Breast epithelium (tissue), 4 donors: ENCODE results near the gene ABCC5. TPM values are rescaled to one million over a fixed set of nuclear protein-coding genes. Genes with fewer than 3 reads are reported as not detected.

Source experiments
- DNase-seq, 2 donors: peaks; one replicate each; pipeline ENCODE4 v3.0.0-alpha.2; 2019; ENCODE audit warnings: low spot score in 2 of 2
- H3K27ac ChIP-seq, 2 donors: fragments of 200-600 bp; sonication (generic) in 1 of 2; one replicate each; pipeline ENCODE4 v1.5.1; 2016 to 2019; ENCODE audit warnings: mild to moderate bottlenecking in 1 of 2
- H3K27me3 ChIP-seq, 2 donors: fragments of 200-600 bp; sonication (generic) in 1 of 2; one replicate each; pipeline versions ENCODE4 v1.5.1 to v1.6.0; 2017 to 2019; ENCODE audit warnings: control low read depth in 1 of 2, mild to moderate bottlenecking in 1 of 2
- H3K36me3 ChIP-seq: fragments of 200-600 bp; one replicate; pipeline ENCODE4 v1.5.1; 2019
- H3K4me1 ChIP-seq, 2 donors: fragments of 200-600 bp; sonication (generic); one replicate each; pipeline ENCODE4 v1.5.1; 2016 to 2019; ENCODE audit warnings: control low read depth in 1 of 2
- H3K4me3 ChIP-seq, 3 donors: fragments of 200-600 bp; sonication (generic); 1 replicate in 2 of 3; 2 replicates in 1 of 3; pipeline ENCODE4 v1.5.1; 2016 to 2019; ENCODE audit warnings: mild to moderate bottlenecking in 3 of 3, moderate library complexity in 2 of 3
- H3K9me3 ChIP-seq, 2 donors: fragments of 200-600 bp; sonication (generic) in 1 of 2; one replicate each; pipeline ENCODE4 v1.5.1; 2016 to 2019; ENCODE audit warnings: control low read depth in 1 of 2
- POLR2A ChIP-seq: fragments of 450-650 bp; IDR thresholded peaks from one replicate; pipeline ENCODE4 v1.6.1; 2016; ENCODE audit warnings: antibody characterized with exemption, mild to moderate bottlenecking, moderate library complexity
- POLR2AphosphoS5 ChIP-seq, 3 donors: sonication (generic); formaldehyde crosslinking; IDR thresholded peaks; one replicate each; pipeline ENCODE4 v1.6.1; 2017; ENCODE audit warnings: antibody characterized with exemption in 3 of 3
- intact Hi-C: fragments of 100-400 bp; cut with DNase I; formaldehyde crosslinking; loops from one replicate; pipeline ENCODE4 v1.15.1; 2023; ENCODE audit warnings: low total_unique reads
- total RNA-seq, 3 donors: library from RNA; depleted of rRNA; stranded (reverse); fragments of >200 nt; gene quantifications; one replicate each; pipeline ENCODE4 v1.1.0, GENCODE V29; 2016
- TF ChIP-seq, protein P1 (sequence below), 3 donors: fragments of 450-650 bp; IDR thresholded peaks; one replicate each; pipeline ENCODE4 v1.5.1; 2016 to 2017; ENCODE audit warnings: antibody characterized with exemption in 3 of 3, mild to moderate bottlenecking in 3 of 3, moderate library complexity in 3 of 3

ABCC5 gene
- total RNA-seq, 3 donors from 2014 or later: 21.0 to 29.9 (median 21.8) TPM

- Histone ChIP-seq H3K27ac (no peak overlapping the region), H3K27me3 (no peaks in the 10 kb centered on the region), H3K36me3 (no peaks in the 10 kb centered on the region), H3K4me1 (no peaks in the 10 kb centered on the region), H3K9me3 (no peaks in the 10 kb centered on the region), H3K4me3 (no peak overlapping the region)
- TF ChIP-seq POLR2AphosphoS5 (IDR thresholded peaks at IDR 0.05) (no peak), POLR2A (no peak)
- TF ChIP-seq, protein P1, sequence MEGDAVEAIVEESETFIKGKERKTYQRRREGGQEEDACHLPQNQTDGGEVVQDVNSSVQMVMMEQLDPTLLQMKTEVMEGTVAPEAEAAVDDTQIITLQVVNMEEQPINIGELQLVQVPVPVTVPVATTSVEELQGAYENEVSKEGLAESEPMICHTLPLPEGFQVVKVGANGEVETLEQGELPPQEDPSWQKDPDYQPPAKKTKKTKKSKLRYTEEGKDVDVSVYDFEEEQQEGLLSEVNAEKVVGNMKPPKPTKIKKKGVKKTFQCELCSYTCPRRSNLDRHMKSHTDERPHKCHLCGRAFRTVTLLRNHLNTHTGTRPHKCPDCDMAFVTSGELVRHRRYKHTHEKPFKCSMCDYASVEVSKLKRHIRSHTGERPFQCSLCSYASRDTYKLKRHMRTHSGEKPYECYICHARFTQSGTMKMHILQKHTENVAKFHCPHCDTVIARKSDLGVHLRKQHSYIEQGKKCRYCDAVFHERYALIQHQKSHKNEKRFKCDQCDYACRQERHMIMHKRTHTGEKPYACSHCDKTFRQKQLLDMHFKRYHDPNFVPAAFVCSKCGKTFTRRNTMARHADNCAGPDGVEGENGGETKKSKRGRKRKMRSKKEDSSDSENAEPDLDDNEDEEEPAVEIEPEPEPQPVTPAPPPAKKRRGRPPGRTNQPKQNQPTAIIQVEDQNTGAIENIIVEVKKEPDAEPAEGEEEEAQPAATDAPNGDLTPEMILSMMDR (IDR thresholded peaks at IDR 0.05): no peak
- intact Hi-C loops: loop anchor here (10.0 kb wide), 1 partner anchor 118 kb away; no protein-coding TSS in a partner anchor
- no peak for DNase-seq
Observed at GRCh38 chr3:183906234-183906921, 111.3 kb downstream of the ABCC5 start.

DNA sequence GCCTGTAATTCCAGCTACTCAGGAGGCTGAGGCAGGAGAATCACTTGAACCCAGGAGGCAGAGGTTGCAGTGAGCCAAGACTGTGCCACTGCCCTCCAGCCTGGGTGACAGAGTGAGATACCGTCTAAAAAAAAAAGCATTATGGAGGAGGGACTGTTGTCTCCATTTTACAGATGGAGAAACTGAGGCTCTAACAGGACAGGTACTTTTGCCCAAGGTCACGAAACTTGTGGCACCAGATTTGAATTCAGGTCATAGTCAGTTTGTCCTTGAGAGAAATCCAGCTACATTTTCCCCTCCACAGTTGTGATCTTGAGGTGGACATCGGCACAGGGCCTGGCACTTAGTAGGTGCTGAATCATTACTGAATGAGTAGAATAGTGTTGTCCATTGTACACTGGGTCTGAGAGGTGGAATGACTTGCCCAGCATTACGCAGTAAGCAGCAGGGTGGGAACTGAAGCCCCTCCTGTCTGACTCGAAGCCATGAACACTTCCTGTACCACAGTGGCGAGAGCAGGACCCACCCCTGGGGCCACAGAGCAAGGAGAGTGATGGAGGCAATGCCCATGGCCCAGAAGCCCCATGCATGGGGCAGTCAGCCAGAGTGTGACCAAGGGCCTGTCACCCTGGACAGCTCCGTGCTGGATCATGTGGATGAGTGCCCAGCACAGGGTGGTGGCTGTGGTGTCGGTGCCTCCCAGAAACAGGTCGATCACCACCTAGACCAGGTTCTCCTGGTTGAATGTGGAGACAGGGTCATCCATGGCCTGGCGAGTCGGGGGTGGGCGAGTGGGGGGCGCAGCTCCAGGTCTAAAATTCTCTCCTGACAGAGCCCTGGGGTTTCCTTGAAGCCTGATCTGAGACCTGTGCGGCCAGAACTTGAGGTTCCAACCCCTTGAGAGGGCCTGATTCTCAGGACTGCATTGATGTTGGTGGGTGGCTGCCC, 112.6 kb downstream of the ABCC5 start:
- Histone ChIP-seq H3K27ac (no peak overlapping the region), H3K36me3 (no peaks in the 10 kb centered on the region), H3K27me3 (no peaks in the 10 kb centered on the region), H3K4me1 (no peaks in the 10 kb centered on the region), H3K9me3 (no peaks in the 10 kb centered on the region), H3K4me3 (no peak overlapping the region)
- intact Hi-C loops: loop anchor here (10.0 kb wide), 1 partner anchor 120 kb away; no protein-coding TSS in a partner anchor
- no peak for DNase-seq
- no peak for TF ChIP-seq POLR2A
- TF ChIP-seq, protein P1 (IDR thresholded peaks at IDR 0.05): no peak
- TF ChIP-seq POLR2AphosphoS5 (IDR thresholded peaks at IDR 0.05): no peak

GRCh38 chr3:183898028-183898431, 119.7 kb downstream of the ABCC5 start:
- no peak overlapping the region for H3K27ac ChIP-seq
- intact Hi-C loops: no loop called here
- no peak for DNase-seq
- H3K9me3 ChIP-seq: no peaks in the 10 kb centered on the region
- H3K36me3 ChIP-seq: no peaks in the 10 kb centered on the region
- H3K27me3 ChIP-seq: no peaks in the 10 kb centered on the region
- TF ChIP-seq, protein P1 (IDR thresholded peaks at IDR 0.05): no peak
- TF ChIP-seq POLR2AphosphoS5 (IDR thresholded peaks at IDR 0.05): no peak
- TF ChIP-seq POLR2A: no peak
- H3K4me1 ChIP-seq: no peaks in the 10 kb centered on the region
- H3K4me3 ChIP-seq: no peak overlapping the region

DNA sequence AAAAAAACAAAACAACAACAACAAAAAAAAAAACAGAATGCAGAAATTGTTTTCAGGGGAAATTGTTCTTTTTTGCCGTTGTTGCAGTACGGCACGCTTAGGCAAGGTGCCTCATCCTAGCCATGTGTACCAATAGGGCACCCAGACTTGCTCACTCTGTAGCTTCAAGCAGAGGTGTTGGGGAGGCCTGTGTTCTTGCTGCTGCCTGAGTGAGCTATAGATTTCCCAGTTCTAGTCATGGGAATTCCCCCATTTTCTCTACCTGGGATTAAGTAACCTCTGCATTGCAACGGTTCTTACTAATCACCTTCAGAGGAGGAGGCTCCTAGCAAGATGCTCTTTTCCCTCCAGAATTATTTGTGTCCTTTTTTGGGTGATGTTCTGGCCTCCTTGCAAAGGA, 120.1 kb downstream of the ABCC5 start:
- H3K4me3 ChIP-seq: no peak overlapping the region
- TF ChIP-seq POLR2A: no peak
- TF ChIP-seq, protein P1 (IDR thresholded peaks at IDR 0.05): no peak
- TF ChIP-seq POLR2AphosphoS5 (IDR thresholded peaks at IDR 0.05): no peak
- intact Hi-C loops: no loop called here
- H3K36me3 ChIP-seq: no peaks in the 10 kb centered on the region
- no peak for DNase-seq
- H3K27ac ChIP-seq: no peak overlapping the region
- no peaks in the 10 kb centered on the region for H3K4me1 ChIP-seq
- H3K27me3 ChIP-seq: no peaks in the 10 kb centered on the region
- H3K9me3 ChIP-seq: no peaks in the 10 kb centered on the region

- Histone ChIP-seq H3K4me1 (no peaks in the 10 kb centered on the region), H3K27ac (no peak overlapping the region), H3K36me3 (no peaks in the 10 kb centered on the region), H3K4me3 (no peak overlapping the region), H3K9me3 (no peaks in the 10 kb centered on the region), H3K27me3 (no peaks in the 10 kb centered on the region)
- intact Hi-C loops: no loop called here
- TF ChIP-seq POLR2AphosphoS5 (IDR thresholded peaks at IDR 0.05) (no peak), POLR2A (no peak)
- TF ChIP-seq, protein P1 (IDR thresholded peaks at IDR 0.05): no peak
- DNase-seq: no peak
Observed at GRCh38 chr3:183896610-183897009, 121.1 kb downstream of the ABCC5 start.
